ENCODE data around the gene CCNB1IP1.
"Not testable (repeated sequence)": the region's sequence is repeated elsewhere in the genome, so short reads cannot be mapped to it uniquely, and the experiment has no call there.

Gene CCNB1IP1

GRCh38 chr14:20278414-20278813 lies 54.7 kb downstream of the CCNB1IP1 start:
- no peaks in the 10 kb centered on the region for H3K9me2 ChIP-seq (replicated peaks; ENCODE audit: insufficient read depth, low read length)
- H3K27me3 ChIP-seq (replicated peaks; ENCODE audit: insufficient read depth, low read length) = no peaks in the 10 kb centered on the region
- no peaks in the 10 kb centered on the region for H3K36me3 ChIP-seq (replicated peaks; ENCODE audit: insufficient read depth, low read length)
- H3K4me2 ChIP-seq (ENCODE audit: low read depth, low read length) = no peak overlapping the region
- no peak overlapping the region for H2AFZ ChIP-seq (ENCODE audit: low read length)
- H3K9me3 ChIP-seq (replicated peaks; ENCODE audit: insufficient read depth, low read length) = no peaks in the 10 kb centered on the region
- H3K79me2 ChIP-seq (ENCODE audit: low read length) = no peaks in the 10 kb centered on the region
- H3K4me3 ChIP-seq (ENCODE audit: low read length) = no peak overlapping the region
- H3K4me1 ChIP-seq (ENCODE audit: low read length) = no peaks in the 10 kb centered on the region
- H3F3A ChIP-seq (ENCODE audit: insufficient read depth, low read length) = no peaks in the 10 kb centered on the region
- no peak for TF ChIP-seq EZH2 (optimal IDR thresholded peaks at IDR 0.05; ENCODE audit: low read depth, low read length)
- TF ChIP-seq EZH2phosphoT487 (IDR thresholded peaks at IDR 0.05; ENCODE audit: low read length) = no peak
- TF ChIP-seq CTCF (IDR thresholded peaks at IDR 0.05; ENCODE audit: low read length) = no peak
- DNase-seq = no peak
- no peaks in the 10 kb centered on the region for H4K20me1 ChIP-seq (ENCODE audit: insufficient read depth, low read length)
- H3K9ac ChIP-seq (ENCODE audit: low read length) = no peak overlapping the region
- H3K27ac ChIP-seq (ENCODE audit: low read length) = no peak overlapping the region

GRCh38 chr14:20277409-20277808 lies 55.7 kb downstream of the CCNB1IP1 start:
- H3K27me3 ChIP-seq (replicated peaks; ENCODE audit: insufficient read depth, low read length) = no peaks in the 10 kb centered on the region

GRCh38 chr14:20274062-20274461 lies 59.0 kb downstream of the CCNB1IP1 start:
- Histone ChIP-seq H3K9me3 (replicated peaks; ENCODE audit: insufficient read depth, low read length) (no peaks in the 10 kb centered on the region), H2AFZ (ENCODE audit: low read length) (no peak overlapping the region), H3K9ac (ENCODE audit: low read length) (no peak overlapping the region), H3K4me2 (ENCODE audit: low read depth, low read length) (no peak overlapping the region), H3F3A (ENCODE audit: insufficient read depth, low read length) (no peaks in the 10 kb centered on the region), H4K20me1 (ENCODE audit: insufficient read depth, low read length) (no peaks in the 10 kb centered on the region), H3K79me2 (ENCODE audit: low read length) (no peaks in the 10 kb centered on the region), H3K27ac (ENCODE audit: low read length) (no peak overlapping the region), H3K4me1 (ENCODE audit: low read length) (no peaks in the 10 kb centered on the region), H3K27me3 (replicated peaks; ENCODE audit: insufficient read depth, low read length) (no peaks in the 10 kb centered on the region), H3K4me3 (ENCODE audit: low read length) (no peak overlapping the region), H3K36me3 (replicated peaks; ENCODE audit: insufficient read depth, low read length) (no peaks in the 10 kb centered on the region), H3K9me2 (replicated peaks; ENCODE audit: insufficient read depth, low read length) (no peaks in the 10 kb centered on the region)
- no peak for TF ChIP-seq EZH2 (optimal IDR thresholded peaks at IDR 0.05; ENCODE audit: low read depth, low read length)
- DNase-seq = no peak

More at GRCh38 chr14:20277409-20277808, 55.7 kb downstream of the CCNB1IP1 start:
- Histone ChIP-seq H4K20me1 (ENCODE audit: insufficient read depth, low read length) (no peaks in the 10 kb centered on the region), H3K36me3 (replicated peaks; ENCODE audit: insufficient read depth, low read length) (no peaks in the 10 kb centered on the region), H2AFZ (ENCODE audit: low read length) (no peak overlapping the region), H3K4me2 (ENCODE audit: low read depth, low read length) (no peak overlapping the region), H3K79me2 (ENCODE audit: low read length) (no peaks in the 10 kb centered on the region), H3K9me2 (replicated peaks; ENCODE audit: insufficient read depth, low read length) (no peaks in the 10 kb centered on the region), H3K4me1 (ENCODE audit: low read length) (no peaks in the 10 kb centered on the region), H3K27ac (ENCODE audit: low read length) (no peak overlapping the region), H3K9ac (ENCODE audit: low read length) (no peak overlapping the region), H3K4me3 (ENCODE audit: low read length) (no peak overlapping the region), H3K9me3 (replicated peaks; ENCODE audit: insufficient read depth, low read length) (no peaks in the 10 kb centered on the region), H3F3A (ENCODE audit: insufficient read depth, low read length) (no peaks in the 10 kb centered on the region)
- no peak for DNase-seq
- TF ChIP-seq EZH2 (optimal IDR thresholded peaks at IDR 0.05; ENCODE audit: low read depth, low read length) (no peak), EZH2phosphoT487 (IDR thresholded peaks at IDR 0.05; ENCODE audit: low read length) (no peak), CTCF (IDR thresholded peaks at IDR 0.05; ENCODE audit: low read length) (no peak)

GRCh38 chr14:20264361-20264760 lies 68.7 kb downstream of the CCNB1IP1 start:
- not testable (repeated sequence) for H3K36me3 ChIP-seq (replicated peaks; ENCODE audit: insufficient read depth, low read length); H4K20me1 ChIP-seq (ENCODE audit: insufficient read depth, low read length); H3K79me2 ChIP-seq (ENCODE audit: low read length); H3K4me2 ChIP-seq (ENCODE audit: low read depth, low read length); H3K9me2 ChIP-seq (replicated peaks; ENCODE audit: insufficient read depth, low read length); H3K27me3 ChIP-seq (replicated peaks; ENCODE audit: insufficient read depth, low read length); H3K9me3 ChIP-seq (replicated peaks; ENCODE audit: insufficient read depth, low read length); H3F3A ChIP-seq (ENCODE audit: insufficient read depth, low read length); H3K4me1 ChIP-seq (ENCODE audit: low read length); H3K27ac ChIP-seq (ENCODE audit: low read length); H2AFZ ChIP-seq (ENCODE audit: low read length); H3K4me3 ChIP-seq (ENCODE audit: low read length); H3K9ac ChIP-seq (ENCODE audit: low read length); DNase-seq
